ENCODE data around the gene TOR1A.

The TOR1A gene

GRCh38 chr9:129852579-129852978 is 28.6 kb upstream of the TOR1A start:
- DNase-seq (ENCODE audit: low spot score), result no peak
- in situ Hi-C loops (cut with MboI; ENCODE audit: low sequenced_read_pairs, unreplicated experiment), result no loop called here

GRCh38 chr9:129851821-129852220 is 27.9 kb upstream of the TOR1A start:
- TF ChIP-seq, protein P1, sequence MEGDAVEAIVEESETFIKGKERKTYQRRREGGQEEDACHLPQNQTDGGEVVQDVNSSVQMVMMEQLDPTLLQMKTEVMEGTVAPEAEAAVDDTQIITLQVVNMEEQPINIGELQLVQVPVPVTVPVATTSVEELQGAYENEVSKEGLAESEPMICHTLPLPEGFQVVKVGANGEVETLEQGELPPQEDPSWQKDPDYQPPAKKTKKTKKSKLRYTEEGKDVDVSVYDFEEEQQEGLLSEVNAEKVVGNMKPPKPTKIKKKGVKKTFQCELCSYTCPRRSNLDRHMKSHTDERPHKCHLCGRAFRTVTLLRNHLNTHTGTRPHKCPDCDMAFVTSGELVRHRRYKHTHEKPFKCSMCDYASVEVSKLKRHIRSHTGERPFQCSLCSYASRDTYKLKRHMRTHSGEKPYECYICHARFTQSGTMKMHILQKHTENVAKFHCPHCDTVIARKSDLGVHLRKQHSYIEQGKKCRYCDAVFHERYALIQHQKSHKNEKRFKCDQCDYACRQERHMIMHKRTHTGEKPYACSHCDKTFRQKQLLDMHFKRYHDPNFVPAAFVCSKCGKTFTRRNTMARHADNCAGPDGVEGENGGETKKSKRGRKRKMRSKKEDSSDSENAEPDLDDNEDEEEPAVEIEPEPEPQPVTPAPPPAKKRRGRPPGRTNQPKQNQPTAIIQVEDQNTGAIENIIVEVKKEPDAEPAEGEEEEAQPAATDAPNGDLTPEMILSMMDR (IDR thresholded peaks at IDR 0.05; ENCODE audit: borderline replicate concordance, control extremely low read depth, extremely low read depth, insufficient read depth, missing control alignments), result no peak
- no peak for DNase-seq (ENCODE audit: low spot score)
- in situ Hi-C loops (cut with MboI; ENCODE audit: low sequenced_read_pairs, unreplicated experiment), result no loop called here

More at GRCh38 chr9:129852579-129852978, 28.6 kb upstream of the TOR1A start:
- TF ChIP-seq, protein P1 (IDR thresholded peaks at IDR 0.05; ENCODE audit: borderline replicate concordance, control extremely low read depth, extremely low read depth, insufficient read depth, missing control alignments), result no peak

DNA sequence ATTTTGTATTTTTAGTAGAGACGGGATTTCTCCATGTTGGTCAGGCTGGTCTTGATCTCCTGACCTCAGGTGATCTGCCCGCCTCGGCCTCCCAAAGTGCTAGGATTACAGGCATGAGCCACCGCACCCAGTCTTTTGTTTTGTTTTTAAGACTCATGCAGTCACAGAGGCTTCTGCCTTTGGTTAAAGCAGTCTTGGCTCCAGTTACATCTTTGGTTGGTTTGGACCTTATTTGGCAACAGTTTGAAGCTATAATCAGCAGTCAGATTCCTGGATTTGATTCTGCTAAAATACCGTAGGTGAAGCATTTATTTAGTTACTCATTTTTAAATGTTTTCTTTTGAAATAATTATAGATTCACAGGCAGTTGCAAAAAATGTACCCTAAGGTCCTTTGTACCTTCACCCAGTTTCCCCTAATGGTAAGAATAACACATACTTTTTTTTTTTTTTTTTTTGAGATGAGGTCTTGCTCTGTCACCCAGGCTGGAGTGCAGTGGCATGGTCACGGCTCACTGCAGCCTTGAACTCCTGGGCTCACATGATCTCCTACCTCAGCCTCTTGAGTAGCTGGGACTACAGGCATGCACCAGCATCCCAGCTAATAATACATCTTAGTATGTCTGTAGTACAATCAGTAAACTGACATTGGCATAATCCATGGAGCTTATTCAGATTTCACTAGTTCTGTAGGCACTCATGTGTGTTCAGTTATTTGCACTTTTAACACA is 27.1 kb upstream of the TOR1A start:
- TF ChIP-seq, protein P1 (IDR thresholded peaks at IDR 0.05; ENCODE audit: borderline replicate concordance, control extremely low read depth, extremely low read depth, insufficient read depth, missing control alignments), result no peak
- no peak for DNase-seq (ENCODE audit: low spot score)

DNA sequence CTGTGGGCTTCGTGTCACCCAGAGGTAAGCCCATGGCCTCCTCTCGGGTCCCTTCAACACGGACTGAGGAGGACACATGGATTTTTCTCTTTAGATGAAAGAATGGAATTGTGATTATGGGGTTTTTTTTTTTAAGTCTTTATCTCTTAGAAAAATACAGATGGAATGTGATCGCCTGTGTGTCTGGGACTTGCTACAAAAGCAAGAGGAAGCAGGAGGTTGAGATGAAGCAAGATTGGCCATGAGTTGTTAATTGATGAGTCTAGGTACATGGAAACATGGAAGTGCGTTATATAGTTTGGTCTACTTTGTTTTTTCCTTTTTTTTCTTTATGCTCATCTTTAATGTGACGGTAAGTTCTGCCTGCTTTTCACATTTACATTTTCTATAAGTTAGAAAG is 26.0 kb upstream of the TOR1A start:
- no peak for DNase-seq (ENCODE audit: low spot score)
- in situ Hi-C loops (cut with MboI; ENCODE audit: low sequenced_read_pairs, unreplicated experiment), result no loop called here
- TF ChIP-seq, protein P1 (IDR thresholded peaks at IDR 0.05; ENCODE audit: borderline replicate concordance, control extremely low read depth, extremely low read depth, insufficient read depth, missing control alignments), result no peak

More for the DNA sequence above, 27.1 kb upstream of the TOR1A start:
- in situ Hi-C loops (cut with MboI; ENCODE audit: low sequenced_read_pairs, unreplicated experiment), result no loop called here

GRCh38 chr9:129848712-129849441 is 24.9 kb upstream of the TOR1A start:
- in situ Hi-C loops (cut with MboI; ENCODE audit: low sequenced_read_pairs, unreplicated experiment), result no loop called here
- TF ChIP-seq, protein P1 (IDR thresholded peaks at IDR 0.05; ENCODE audit: borderline replicate concordance, control extremely low read depth, extremely low read depth, insufficient read depth, missing control alignments), result no peak
- DNase-seq (ENCODE audit: low spot score), result no peak

DNA sequence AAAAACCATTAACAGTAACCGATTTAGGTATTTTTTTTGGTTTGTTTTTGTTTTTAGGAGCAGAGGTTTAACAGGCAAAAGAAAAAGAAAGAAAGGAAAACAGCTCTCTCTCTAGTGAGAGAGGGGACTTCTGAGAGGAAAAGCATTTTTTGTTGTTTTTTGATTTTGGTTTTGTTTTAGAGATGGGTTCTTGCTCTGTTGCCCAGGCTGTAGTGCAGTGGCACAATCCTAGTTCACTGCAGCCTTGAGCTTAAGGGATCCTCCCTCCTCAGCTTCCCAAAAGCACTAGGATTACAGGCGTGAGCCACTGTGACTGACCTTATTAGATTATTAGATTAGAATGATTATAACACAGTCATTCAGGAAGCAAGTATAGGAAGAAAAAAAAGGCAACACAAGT is 21.4 kb upstream of the TOR1A start:
- no peak for DNase-seq (ENCODE audit: low spot score)
- in situ Hi-C loops (cut with MboI; ENCODE audit: low sequenced_read_pairs, unreplicated experiment), result no loop called here
- TF ChIP-seq, protein P1 (IDR thresholded peaks at IDR 0.05; ENCODE audit: borderline replicate concordance, control extremely low read depth, extremely low read depth, insufficient read depth, missing control alignments), result no peak
